Stimulated activated effector memory CD8-positive, alpha-beta T cell treated with anti-CD3 and anti-CD28 coated beads, Interleukin-12 subunit alpha, Interleukin-12 subunit beta, amount 100 ng/mL, for 72 hours (primary cell): ENCODE data around the gene DEPDC1.
"Not testable (repeated sequence)": the region's sequence is repeated elsewhere in the genome, so short reads cannot be mapped to it uniquely, and the experiment has no call there.

Source experiments
- ATAC-seq: fragments of 150-1000 bp; cut with Tn5 transposase; 2 replicates; pipeline ENCODE4 v1.10.0; 2021
- DNase-seq, 2 donors: peaks; one replicate each; pipeline ENCODE4 v3.0.0; 2021 to 2022; ENCODE audit warnings: low spot score in 2 of 2
- H3K27ac Mint-ChIP-seq: one replicate; pipeline ENCODE4 v1.8.0; 2022; ENCODE audit warnings: mild to moderate bottlenecking, mixed read lengths
- H3K36me3 Mint-ChIP-seq: one replicate; pipeline ENCODE4 v1.8.0; 2022; ENCODE audit warnings: mild to moderate bottlenecking, mixed read lengths
- H3K4me1 Mint-ChIP-seq: one replicate; pipeline ENCODE4 v1.8.0; 2022; ENCODE audit warnings: mixed read lengths
- H3K4me3 Mint-ChIP-seq: one replicate; pipeline ENCODE4 v1.8.0; 2022; ENCODE audit warnings: mild to moderate bottlenecking, mixed read lengths
- H3K9me3 Mint-ChIP-seq: one replicate; pipeline ENCODE4 v1.8.0; 2022; ENCODE audit warnings: mixed read lengths

The DEPDC1 gene

GRCh38 chr1:68490046-68490651 lies 6.7 kb downstream of the DEPDC1 start:
- no peaks in the 10 kb centered on the region for H3K4me1 Mint-ChIP-seq
- H3K27ac Mint-ChIP-seq: no peak overlapping the region
- no peaks in the 10 kb centered on the region for H3K9me3 Mint-ChIP-seq
- DNase-seq (no peak), ATAC-seq (no peak)
- H3K36me3 Mint-ChIP-seq: peaks cover 6% of the 10 kb centered on the region
- no peak overlapping the region for H3K4me3 Mint-ChIP-seq

DNA sequence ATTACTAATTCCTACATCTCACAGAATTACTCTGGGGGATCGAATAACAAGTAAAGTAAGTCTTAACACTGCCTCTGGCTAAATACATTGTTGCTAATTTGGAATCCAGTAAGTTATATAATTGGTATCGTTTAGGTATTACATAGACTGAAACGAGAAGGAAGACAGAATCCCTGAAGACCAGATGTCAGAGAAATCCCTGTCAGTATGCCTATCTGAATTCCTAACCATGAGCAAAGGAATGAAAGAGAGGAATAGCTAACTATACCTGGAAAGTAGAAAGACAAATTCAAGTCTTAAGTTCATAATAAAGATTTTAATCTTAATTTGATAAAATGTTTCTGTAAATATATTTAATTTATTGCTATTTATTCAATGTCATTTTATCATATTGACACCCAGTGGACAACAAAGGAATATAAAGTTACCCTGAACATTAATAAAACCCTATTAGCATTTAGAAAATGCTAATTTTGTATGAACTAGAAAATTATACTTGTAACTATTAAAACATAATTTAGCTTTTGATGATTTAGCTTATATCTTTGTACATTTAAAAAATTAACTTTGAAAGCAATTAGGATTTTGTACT lies 11.4 kb downstream of the DEPDC1 start:
- Mint-ChIP-seq H3K4me1 (no peaks in the 10 kb centered on the region), H3K4me3 (no peak overlapping the region), H3K36me3 (peaks cover 11% of the 10 kb centered on the region), H3K27ac (no peak overlapping the region), H3K9me3 (no peaks in the 10 kb centered on the region)
- DNase-seq: no peak
- no peak for ATAC-seq

GRCh38 chr1:68484618-68485017 lies 12.3 kb downstream of the DEPDC1 start:
- no peak for ATAC-seq
- Mint-ChIP-seq H3K4me1 (no peaks in the 10 kb centered on the region), H3K36me3 (peaks cover 11% of the 10 kb centered on the region), H3K4me3 (no peak overlapping the region), H3K9me3 (no peaks in the 10 kb centered on the region), H3K27ac (no peak overlapping the region)
- no peak for DNase-seq

GRCh38 chr1:68481041-68481440 lies 15.8 kb downstream of the DEPDC1 start:
- H3K9me3 Mint-ChIP-seq: no peaks in the 10 kb centered on the region
- H3K4me3 Mint-ChIP-seq: no peak overlapping the region
- H3K4me1 Mint-ChIP-seq: no peaks in the 10 kb centered on the region
- no peak overlapping the region for H3K27ac Mint-ChIP-seq
- DNase-seq (no peak), ATAC-seq (no peak)
- peaks cover 5% of the 10 kb centered on the region for H3K36me3 Mint-ChIP-seq

DNA sequence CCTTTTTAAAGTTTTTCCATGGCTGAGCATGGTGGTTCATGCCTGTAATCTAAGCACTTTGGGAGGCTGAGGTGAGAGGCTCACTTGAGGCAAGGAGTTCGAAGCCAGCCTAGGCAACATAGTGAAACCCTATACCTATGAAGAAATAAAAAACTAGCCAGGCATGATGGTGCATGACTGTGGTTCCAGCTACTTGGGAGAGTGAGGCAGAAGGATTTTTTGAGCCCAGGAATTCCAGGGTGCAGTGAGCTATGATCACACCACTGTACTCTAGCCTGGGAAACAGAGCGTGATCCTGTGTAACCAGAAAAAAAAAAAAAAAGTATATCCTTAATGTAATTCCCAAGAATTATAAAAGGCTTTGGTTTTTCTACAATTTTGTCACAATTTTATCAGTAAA lies 17.4 kb downstream of the DEPDC1 start:
- no peak overlapping the region for H3K4me3 Mint-ChIP-seq
- ATAC-seq (no peak), DNase-seq (no peak)
- H3K36me3 Mint-ChIP-seq: peaks cover 5% of the 10 kb centered on the region
- H3K4me1 Mint-ChIP-seq: no peaks in the 10 kb centered on the region
- H3K9me3 Mint-ChIP-seq: no peaks in the 10 kb centered on the region
- H3K27ac Mint-ChIP-seq: no peak overlapping the region

GRCh38 chr1:68478662-68479061 lies 18.2 kb downstream of the DEPDC1 start:
- no peak overlapping the region for H3K4me3 Mint-ChIP-seq
- H3K4me1 Mint-ChIP-seq: no peaks in the 10 kb centered on the region
- ATAC-seq: no peak
- peaks cover 5% of the 10 kb centered on the region for H3K36me3 Mint-ChIP-seq
- H3K27ac Mint-ChIP-seq: no peak overlapping the region
- DNase-seq: no peak
- H3K9me3 Mint-ChIP-seq: no peaks in the 10 kb centered on the region

GRCh38 chr1:68476626-68477025 lies 20.3 kb downstream of the DEPDC1 start:
- not testable (repeated sequence) for H3K36me3 Mint-ChIP-seq, H3K9me3 Mint-ChIP-seq, DNase-seq, ATAC-seq, H3K4me3 Mint-ChIP-seq, H3K4me1 Mint-ChIP-seq, H3K27ac Mint-ChIP-seq

DNA sequence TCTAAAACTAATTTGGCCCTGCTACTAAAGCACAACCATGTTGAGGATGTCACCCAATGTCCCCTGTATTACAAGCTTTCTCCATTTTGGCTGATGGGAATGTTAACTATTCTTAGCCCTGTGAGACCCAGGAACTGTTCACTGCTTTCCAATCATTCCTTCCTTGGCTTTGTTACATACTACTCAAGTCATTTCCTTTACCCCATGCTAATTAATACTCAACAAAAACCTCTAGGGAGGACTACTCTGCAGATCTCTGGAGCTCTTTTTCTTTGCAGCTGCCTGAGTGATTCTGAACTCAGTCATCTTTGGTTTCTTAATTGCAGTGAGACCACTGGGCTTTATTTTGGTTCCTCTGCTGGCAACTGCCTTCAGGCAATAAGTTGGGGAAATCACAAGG lies 23.8 kb downstream of the DEPDC1 start:
- Mint-ChIP-seq H3K36me3 (no peaks in the 10 kb centered on the region), H3K9me3 (no peaks in the 10 kb centered on the region), H3K4me1 (no peaks in the 10 kb centered on the region), H3K4me3 (no peak overlapping the region), H3K27ac (no peak overlapping the region)
- DNase-seq (no peak), ATAC-seq (no peak)

- Mint-ChIP-seq H3K4me1 (no peaks in the 10 kb centered on the region), H3K36me3 (no peaks in the 10 kb centered on the region), H3K27ac (no peak overlapping the region), H3K9me3 (no peaks in the 10 kb centered on the region), H3K4me3 (no peak overlapping the region)
- no peak for ATAC-seq
- no peak for DNase-seq
Measured at GRCh38 chr1:68470388-68470970, 26.4 kb downstream of the DEPDC1 start.

GRCh38 chr1:68464891-68465290 lies 32.0 kb downstream of the DEPDC1 start:
- H3K4me1 Mint-ChIP-seq: no peaks in the 10 kb centered on the region
- DNase-seq (no peak), ATAC-seq (no peak)
- H3K36me3 Mint-ChIP-seq: no peaks in the 10 kb centered on the region
- peaks cover 13% of the 10 kb centered on the region for H3K9me3 Mint-ChIP-seq
- H3K27ac Mint-ChIP-seq: no peak overlapping the region
- H3K4me3 Mint-ChIP-seq: no peak overlapping the region

DNA sequence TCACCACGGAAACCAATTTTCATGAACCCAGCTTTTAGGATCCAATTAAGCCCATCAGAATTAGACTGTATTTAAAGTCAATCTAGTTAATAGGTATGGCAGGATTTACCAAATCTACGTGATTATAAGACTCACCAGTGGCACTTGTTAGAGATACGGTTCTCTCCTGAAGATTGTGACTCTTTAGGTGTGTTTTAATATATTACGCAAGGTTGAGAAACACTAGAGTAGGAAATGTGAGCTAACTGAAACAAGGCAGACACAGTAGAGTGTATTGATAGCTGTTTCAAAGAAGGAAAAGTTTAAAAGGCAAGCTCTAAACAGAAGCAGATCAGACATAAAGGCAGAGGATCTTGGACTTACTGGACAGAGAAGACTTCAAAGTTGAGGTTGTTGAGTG lies 35.9 kb downstream of the DEPDC1 start:
- Mint-ChIP-seq H3K27ac (no peak overlapping the region), H3K4me3 (no peak overlapping the region), H3K36me3 (no peaks in the 10 kb centered on the region), H3K9me3 (peaks cover 13% of the 10 kb centered on the region), H3K4me1 (no peaks in the 10 kb centered on the region)
- ATAC-seq: no peak
- no peak for DNase-seq

DNA sequence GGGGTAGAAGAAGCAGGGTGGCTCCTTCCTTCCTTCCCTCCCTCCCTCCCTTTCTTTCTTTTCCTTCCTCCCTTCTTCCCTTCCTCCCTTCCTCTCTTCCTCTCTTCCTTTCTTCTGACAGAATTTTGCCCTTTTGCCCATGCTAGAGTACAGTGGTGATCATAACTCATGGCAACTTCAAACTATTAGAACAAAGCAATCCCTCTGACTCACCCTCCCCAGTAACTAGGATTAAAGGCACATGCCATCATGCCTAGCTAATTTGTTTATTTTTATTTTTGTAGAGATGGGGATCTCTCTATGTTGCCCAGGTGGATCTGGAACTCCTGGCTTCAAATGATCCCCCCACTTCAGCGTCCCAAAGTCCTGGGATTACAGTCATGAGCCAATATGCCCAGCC lies 37.1 kb downstream of the DEPDC1 start:
- Mint-ChIP-seq H3K4me3 (no peak overlapping the region), H3K9me3 (peaks cover 9% of the 10 kb centered on the region), H3K4me1 (no peaks in the 10 kb centered on the region), H3K36me3 (no peaks in the 10 kb centered on the region), H3K27ac (no peak overlapping the region)
- ATAC-seq: no peak
- DNase-seq: no peak

- peaks cover 4% of the 10 kb centered on the region for H3K9me3 Mint-ChIP-seq
- H3K4me1 Mint-ChIP-seq: no peaks in the 10 kb centered on the region
- H3K27ac Mint-ChIP-seq: no peak overlapping the region
- no peak for ATAC-seq
- DNase-seq: no peak
- H3K4me3 Mint-ChIP-seq: no peak overlapping the region
- no peaks in the 10 kb centered on the region for H3K36me3 Mint-ChIP-seq
Measured at GRCh38 chr1:68459091-68459490, 37.8 kb downstream of the DEPDC1 start.

DNA sequence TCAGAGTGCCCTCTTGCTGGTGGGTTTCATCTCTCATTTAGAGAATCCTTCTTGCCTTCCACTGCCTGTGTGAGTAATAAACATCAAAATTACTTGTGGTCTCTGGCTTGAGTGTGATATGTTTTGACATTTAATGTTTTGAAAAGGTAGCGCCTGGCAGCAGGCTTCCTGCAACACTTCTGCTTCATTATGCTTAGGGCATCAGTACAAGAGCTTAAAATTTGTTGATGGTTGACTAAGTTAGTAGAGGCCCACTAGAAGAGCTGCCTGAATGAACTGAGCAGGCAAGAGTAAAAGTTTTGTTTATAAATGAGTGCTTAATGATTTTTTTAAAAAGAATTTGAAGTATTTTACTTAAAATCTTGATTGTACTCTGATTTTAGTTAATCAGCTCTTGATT lies 40.7 kb downstream of the DEPDC1 start:
- Mint-ChIP-seq H3K4me1 (no peaks in the 10 kb centered on the region), H3K36me3 (no peaks in the 10 kb centered on the region), H3K27ac (no peak overlapping the region), H3K9me3 (no peaks in the 10 kb centered on the region), H3K4me3 (no peak overlapping the region)
- DNase-seq (no peak), ATAC-seq (no peak)

GRCh38 chr1:68454534-68454933 lies 42.3 kb downstream of the DEPDC1 start:
- no peaks in the 10 kb centered on the region for H3K36me3 Mint-ChIP-seq
- no peak overlapping the region for H3K4me3 Mint-ChIP-seq
- no peaks in the 10 kb centered on the region for H3K9me3 Mint-ChIP-seq
- no peak overlapping the region for H3K27ac Mint-ChIP-seq
- DNase-seq (no peak), ATAC-seq (no peak)
- H3K4me1 Mint-ChIP-seq: no peaks in the 10 kb centered on the region

- Mint-ChIP-seq H3K9me3 (peaks cover 4% of the 10 kb centered on the region), H3K4me3 (no peak overlapping the region), H3K36me3 (no peaks in the 10 kb centered on the region), H3K27ac (no peak overlapping the region), H3K4me1 (no peaks in the 10 kb centered on the region)
- DNase-seq (no peak), ATAC-seq (no peak)
Measured at GRCh38 chr1:68453060-68453670, 43.7 kb downstream of the DEPDC1 start.
